Measurements from ENCODE around the gene SLC11A1.

The SLC11A1 gene, protein sequence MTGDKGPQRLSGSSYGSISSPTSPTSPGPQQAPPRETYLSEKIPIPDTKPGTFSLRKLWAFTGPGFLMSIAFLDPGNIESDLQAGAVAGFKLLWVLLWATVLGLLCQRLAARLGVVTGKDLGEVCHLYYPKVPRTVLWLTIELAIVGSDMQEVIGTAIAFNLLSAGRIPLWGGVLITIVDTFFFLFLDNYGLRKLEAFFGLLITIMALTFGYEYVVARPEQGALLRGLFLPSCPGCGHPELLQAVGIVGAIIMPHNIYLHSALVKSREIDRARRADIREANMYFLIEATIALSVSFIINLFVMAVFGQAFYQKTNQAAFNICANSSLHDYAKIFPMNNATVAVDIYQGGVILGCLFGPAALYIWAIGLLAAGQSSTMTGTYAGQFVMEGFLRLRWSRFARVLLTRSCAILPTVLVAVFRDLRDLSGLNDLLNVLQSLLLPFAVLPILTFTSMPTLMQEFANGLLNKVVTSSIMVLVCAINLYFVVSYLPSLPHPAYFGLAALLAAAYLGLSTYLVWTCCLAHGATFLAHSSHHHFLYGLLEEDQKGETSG

DNA sequence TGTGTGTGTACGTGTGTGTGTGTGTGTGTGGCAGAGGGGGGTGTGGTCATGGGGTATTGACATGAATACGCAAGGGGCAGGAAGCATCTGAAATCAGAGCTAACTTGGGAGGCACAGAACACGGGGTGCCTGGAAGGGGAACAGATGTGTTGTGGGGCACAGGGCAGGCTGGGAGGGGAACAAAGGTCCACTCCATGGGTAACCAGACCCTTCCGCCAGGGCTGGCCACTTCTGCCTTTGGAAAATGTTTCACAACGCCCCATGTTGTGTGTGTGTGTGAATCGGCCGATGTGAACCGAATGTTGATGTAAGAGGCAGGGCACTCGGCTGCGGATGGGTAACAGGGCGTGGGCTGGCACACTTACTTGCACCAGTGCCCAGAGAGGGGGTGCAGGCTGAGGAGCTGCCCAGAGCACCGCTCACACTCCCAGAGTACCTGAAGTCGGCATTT, at the start of gene SLC11A1:
TSS of gene SLC11A1 (plus strand) at position 358 of the 451 bp plus-strand sequence. CDS start 96 bp downstream, outside the sequence.
- DNase-seq (ENCODE audit: low spot score) = no peak

DNA sequence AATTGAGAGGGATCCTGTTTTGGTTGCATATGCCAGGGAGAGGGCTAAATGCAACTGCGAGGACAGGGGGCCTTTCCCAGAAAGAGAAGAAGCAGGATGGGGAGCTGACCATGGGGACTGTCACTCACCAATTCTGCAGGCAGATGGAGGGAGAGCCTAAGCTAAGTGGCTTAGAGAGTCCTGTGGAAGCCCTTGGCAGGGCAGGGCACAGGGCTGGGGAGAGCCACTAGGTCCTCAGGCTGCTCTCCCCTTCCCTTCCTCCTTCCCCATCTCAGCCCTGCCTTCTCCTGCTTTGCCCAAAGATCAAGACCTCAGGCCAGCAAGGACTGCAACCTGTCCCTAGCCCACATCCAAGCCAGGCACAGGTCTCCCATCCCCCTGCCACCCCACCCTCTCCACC, 49.8 kb upstream of the SLC11A1 start:
- no peak for DNase-seq (ENCODE audit: low spot score)

DNA sequence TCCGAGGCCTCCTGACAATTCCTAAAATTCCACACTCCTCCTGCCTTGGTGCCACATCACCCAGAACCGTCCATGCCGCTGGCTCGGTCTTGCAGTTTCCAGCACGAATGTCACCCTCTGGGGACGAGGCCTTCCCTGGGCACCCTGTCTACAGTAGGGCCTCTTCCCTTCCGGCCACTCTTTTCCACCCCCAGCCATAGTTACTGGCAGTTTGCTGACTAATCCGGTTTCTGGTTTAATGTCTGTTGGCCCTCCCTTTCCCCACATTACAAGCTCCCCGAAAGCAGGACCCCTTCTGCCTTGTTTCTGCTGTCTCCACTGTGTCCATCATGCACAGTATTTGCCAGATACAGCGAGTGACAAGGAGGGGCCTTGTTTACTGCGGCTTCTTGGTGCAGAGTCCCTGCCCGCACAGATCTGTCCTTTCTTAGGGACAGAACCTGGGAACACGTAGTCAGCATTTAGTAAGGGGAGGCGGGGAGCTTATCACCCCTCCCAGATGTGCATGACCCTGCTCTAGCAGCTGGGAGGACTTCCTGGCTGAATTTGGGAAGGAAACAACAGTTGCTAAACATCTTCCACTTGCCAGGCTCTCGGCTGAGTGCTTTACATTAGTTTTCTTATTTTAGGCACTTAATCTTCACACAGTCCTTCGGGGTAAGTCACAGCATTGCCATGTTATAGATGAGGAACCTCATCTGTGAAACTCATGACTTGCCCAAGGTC, 49.0 kb upstream of the SLC11A1 start:
- no peak for DNase-seq (ENCODE audit: low spot score)

DNA sequence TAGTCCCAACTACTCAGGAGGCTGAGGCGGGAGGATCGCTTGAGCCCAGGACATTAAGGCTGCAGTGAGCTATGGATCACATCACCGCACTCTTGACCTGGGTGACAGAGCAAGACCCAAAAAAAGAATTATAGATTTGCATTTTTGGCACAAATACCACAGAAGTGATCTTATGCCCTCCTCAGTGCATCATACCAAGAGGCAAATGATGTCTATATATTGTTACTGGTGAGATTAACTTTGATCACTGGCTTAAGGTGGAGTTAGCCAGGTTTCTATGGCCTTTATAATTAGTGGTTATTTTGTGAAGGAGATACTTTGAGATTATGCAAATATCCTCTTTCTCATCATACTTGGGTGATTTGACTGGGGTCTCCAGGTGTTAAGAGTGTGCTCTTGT, 47.5 kb upstream of the SLC11A1 start:
- DNase-seq (ENCODE audit: low spot score) = no peak

DNA sequence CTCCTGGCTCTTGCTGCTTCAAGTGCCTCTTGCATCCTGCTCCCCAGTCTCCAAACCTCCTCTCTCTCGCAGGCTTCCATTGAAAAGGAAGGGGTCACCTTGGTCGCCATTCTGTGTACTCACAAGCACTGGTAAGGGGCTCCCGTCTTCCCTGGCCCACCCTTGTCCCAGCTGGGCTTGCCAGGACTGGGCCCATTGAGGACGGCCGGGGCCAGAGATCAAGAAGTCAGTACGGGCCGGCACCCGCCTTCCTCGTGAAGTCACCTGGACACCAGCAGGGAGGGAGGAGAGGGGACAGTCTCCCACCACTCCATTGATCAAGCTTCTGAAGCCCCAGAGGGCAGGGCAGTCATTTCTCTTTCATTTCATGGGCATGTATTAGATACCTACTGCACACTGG, 41.4 kb upstream of the SLC11A1 start:
- DNase-seq (ENCODE audit: low spot score) = no peak

DNA sequence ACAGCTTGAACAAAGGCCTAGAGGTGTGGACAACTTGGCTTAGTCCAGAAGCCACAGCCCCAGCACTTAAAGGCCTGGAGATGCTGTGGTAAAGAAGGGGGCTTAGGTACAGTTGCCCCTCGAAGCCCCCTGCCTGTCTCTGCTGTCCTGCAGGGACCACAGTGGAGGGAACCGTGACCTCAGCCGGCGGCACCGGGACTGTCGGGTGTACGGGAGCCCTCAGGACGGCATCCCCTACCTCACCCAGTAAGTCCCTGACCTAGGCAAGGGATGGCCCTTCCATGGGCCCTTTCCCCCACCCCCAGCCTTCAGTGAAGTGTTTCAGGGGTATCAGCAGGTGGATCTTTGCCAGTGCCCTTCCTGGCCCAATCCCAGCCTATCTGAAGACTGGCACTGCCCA, 40.7 kb upstream of the SLC11A1 start:
- DNase-seq (ENCODE audit: low spot score) = no peak

DNA sequence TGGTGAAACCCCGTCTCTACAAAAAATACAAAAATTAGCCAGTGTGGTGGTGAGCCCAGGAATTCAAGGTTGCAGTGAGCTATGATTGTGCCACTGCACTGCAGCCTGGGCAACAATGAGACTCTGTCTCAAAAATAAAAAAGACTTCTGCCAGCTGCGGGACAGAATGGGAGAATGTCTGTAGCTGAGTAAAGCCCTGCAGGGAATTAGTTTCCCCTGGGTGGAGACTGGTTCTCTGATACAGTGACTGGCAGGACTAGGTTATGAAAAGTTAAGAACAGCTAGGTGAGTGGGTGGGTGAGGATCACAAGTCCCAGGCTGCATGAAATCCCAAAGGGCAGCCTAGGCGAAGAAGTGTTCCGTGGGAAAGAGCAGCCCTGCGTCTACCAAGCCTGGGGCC, 39.2 kb upstream of the SLC11A1 start:
- DNase-seq (ENCODE audit: low spot score) = no peak

DNA sequence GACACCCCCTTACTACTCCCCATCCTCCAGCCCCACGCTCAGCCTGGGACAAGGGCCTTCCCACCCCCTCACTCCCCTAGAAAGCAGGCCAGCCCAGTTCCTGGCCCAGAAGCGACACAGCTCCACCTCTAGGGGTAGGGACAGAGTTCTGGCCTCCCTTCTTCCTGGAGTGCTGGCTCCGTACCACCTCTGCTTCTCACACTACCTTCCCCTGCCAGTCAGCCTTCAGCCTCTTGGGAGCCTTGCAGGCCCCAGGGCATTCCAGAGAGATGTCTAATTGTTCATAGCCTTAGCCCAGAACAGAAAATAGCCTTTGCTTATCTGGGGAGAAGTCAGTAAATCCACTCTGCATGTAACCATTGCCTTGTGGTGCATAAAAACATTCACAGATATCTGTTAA, 38.5 kb upstream of the SLC11A1 start:
- no peak for DNase-seq (ENCODE audit: low spot score)

DNA sequence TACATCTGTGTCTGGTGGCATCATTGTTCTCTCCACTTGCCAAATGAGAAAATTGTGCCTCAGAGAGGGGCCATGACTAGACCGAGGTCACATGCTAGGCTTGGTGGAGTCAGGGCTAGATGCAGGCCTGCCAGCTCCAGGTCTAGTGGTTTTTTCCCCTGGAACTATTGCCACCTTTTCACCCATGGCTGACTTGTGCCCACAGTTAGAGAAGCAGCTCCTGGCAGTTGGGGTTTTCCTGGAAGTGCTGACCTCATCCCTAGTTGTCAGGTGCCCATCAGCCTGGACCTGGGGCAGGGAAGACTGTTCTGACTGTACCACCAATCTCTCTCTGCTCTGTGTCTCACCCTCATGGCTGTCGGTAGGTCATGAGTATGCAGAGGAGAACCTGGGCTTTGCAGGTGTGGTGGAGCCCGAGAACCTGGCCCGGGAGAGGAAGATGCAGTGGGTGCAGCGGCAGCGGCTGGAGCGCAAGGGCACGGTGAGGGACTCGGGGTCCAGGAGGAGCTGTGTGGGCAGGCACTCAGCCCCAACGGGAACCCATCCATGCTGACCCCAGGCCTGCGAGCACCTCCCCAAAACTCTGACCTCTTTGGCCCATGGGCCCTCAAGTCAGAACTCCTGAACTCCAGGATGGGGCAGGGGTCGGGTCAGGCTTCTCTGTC, 37.9 kb upstream of the SLC11A1 start:
- no peak for DNase-seq (ENCODE audit: low spot score)

DNA sequence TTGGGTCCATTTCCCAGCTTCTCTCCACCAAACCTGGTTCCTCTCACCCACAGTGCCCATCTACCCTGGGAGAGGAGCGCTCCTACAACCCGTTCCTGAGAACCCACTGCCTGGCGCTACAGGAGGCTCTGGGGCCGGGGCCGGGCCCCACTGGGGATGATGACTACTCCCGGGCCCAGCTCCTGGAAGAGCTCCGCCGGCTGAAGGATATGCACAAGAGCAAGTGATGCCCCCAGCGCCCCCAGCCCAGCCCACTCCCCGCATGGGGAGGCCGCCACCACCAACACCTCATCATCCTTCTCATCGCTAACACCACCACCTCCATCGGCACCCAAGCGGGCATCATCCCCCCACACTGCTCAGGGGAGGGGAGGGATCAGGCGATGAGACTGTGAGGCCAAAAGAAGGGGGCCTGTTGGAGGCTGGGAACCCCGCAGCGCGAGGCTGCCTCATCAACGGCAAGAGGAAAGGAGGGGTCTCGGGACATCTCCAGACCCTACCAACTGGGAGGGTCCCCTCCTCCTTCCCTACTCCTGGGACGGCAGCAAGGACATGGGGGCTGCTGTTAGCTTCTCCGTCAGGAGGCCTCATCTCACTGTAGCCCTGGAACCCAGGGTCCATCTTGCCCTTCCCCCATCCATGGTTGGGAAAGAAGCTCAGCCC, 37.2 kb upstream of the SLC11A1 start:
- no peak for DNase-seq (ENCODE audit: low spot score)

DNA sequence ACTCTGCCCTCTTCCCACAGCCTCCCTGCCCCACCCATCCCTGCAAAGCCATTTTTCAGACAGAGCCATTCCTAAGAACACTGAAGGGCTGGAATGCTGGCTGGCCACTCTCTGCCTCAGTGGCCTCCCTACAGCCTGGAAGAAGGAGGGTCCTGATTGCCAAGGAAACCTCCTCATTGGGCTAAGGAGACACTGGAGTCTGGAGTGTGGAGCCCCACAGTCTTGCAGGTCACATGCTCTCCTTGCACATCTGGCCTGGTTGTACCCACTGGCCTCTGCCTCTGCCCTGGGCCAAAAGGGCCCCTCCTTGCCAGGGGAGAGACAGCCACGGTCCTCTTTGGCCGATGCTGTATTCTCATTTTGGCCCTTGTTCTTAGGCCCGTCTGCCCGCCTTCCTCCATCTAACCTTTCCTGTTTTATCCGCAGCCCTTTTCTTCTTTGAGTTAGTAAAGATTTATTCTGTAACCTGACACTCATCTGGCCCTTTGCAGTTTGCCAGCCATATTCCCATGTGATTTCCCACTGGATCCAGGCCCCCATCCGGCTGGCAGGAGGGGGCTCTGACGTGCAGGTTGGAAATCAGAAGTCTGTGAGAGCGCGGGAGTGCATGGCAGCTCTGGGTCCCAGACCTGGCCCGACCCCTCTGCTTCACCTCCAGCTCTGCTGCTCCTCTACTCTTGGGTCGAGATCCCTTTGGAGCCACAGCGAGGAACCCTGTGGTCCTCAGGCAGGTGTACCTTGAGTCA, 36.4 kb upstream of the SLC11A1 start:
- DNase-seq (ENCODE audit: low spot score) = no peak

DNA sequence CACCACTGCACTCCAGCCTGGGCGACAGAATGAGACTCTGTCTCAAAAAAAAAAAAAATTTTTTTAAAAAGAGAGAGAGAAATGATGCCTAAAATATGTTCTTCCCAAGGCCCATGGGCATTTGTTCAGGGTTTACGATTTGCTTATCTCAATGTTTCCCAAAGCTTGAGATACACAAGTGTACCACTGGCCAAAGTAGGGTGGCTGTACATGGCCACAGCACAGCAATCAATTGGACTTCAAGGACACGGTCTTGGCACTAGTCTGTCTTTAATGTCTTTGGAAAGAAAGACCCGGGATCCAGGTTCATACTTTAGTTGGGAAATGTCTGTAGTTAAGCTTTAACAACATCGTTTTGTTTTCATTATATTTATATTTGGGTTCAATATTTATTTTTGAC, 34.9 kb upstream of the SLC11A1 start:
- DNase-seq (ENCODE audit: low spot score) = no peak

DNA sequence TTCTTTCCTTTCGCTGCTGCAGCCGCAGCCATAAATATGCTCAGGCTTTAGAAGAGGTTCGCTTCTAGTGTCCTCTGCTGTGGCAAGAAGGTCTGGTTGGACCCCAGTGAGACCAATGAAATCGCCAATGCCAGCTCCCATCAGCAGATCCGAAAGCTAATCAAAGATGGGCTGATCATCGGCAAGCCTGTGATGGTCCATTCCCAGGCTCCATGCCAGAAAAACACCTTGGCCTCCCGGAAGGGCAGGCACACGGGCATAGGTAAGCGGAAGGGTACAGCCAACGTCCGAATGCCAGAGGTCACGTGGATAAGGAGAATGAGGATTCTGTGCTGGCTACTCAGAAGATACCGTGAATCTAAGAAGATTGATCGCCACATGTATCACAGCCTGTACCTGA, 28.0 kb upstream of the SLC11A1 start:
- DNase-seq (ENCODE audit: low spot score) = no peak

DNA sequence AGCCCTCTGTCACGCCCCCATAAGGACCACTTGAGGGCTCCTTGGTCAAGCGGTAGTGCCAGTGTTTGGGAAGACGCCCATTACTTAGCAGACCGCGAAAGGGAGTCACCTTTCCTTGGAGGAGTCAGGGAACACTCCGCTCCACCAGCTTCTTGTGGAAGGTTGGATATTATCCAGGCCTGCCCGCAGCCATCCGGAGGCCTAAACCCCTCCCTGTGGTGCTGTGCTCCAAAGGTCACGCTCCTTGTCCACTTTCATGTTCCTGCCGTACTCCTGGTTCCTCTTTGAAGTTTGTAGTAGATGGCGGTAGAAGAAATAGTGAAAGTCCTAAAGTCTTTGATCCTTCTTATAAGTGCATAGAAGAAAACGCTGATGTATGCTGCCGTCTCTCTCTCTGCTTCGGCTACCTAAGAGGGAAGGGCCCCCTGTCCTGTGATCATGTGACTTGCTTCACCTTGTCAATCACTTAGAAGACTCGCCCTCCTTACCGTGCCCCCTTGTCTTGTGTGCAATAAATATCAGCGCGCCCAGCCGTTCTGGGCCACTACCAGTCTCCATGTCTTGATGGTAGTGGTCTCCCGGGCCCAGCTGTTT, 27.1 kb upstream of the SLC11A1 start:
- DNase-seq (ENCODE audit: low spot score) = no peak

DNA sequence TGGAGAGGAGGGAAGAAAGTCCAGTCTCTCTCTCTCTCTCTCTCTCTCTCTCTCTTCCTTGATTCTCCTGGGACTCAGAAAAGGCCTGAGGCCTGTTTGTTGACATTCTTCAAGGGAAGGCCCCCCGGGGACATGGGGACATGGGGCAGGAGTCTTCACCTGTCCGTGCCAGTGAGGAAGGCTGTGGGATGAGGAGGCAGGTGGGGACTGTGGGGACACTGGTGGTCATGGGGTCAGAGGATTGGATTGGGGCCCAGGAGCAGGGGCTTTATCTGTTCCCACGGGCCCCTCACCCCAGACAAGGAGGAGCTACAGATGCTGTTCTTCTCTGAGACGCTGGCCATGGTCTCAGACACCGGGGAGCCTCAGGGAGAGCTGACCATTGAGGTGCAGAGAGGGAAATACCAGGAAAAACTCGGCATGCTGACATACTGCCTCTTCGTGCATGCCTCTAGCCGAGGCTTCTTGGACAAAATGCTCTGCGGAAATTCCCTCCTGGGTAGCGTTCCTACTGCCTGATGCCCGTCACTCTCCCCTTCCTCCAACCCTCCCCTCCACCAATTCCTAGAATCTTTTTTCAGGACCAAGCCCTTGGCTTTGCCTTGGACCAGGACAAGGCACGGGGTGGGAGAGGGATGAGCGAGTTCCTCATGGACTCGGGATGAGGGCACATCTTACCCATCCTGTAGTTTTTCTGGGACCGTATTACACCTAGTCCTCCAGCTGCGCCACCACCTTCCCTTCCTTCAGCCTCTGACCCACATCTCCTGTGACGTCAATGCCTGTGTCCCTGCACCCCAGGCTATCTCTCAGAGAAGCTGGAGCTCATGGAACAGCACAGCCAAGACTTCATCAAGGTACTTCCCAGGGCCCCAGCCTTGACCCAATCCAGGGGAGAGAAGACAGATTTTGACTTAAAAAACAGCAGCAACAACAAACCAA, 24.6 kb upstream of the SLC11A1 start:
- no peak for DNase-seq (ENCODE audit: low spot score)

DNA sequence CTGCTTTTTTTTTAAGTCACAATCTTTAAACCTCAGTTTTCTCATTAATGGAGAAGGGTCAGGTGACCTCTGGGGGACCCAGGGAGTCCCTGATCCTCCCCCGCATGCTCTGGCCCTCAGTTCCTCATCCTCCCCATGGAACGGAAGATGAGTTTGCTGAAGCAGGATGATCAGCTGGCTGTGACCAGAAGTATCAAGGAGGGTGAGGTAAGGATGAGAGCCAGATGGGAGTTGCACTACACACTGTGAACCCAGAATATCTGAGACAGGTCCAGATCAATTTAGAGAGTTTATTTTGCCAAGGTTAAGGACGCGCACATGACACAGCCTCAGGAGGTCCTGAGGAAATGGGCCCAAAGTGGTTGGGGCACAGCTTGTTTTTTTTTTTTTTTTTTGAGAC, 21.6 kb upstream of the SLC11A1 start:
- DNase-seq (ENCODE audit: low spot score) = no peak

DNA sequence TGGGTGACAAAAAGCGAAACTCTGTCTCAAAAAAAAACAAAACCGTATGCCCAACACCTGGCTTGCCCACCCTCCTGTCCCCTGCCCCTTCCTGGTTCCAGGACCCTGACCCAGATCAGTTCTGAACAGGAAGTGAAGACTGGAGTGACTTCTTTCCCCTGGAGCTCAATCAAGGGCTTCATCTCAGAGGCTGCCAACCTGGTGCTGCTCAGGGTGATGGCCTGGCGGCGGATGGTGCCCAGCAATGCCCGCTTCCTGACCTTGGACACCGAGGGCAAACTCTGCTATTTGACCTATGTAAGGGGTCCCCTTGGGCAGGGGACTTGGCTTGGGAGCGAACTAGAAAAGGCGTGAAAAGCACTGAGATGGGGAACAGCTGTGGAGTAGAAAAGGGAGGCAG, 19.5 kb upstream of the SLC11A1 start:
- no peak for DNase-seq (ENCODE audit: low spot score)

DNA sequence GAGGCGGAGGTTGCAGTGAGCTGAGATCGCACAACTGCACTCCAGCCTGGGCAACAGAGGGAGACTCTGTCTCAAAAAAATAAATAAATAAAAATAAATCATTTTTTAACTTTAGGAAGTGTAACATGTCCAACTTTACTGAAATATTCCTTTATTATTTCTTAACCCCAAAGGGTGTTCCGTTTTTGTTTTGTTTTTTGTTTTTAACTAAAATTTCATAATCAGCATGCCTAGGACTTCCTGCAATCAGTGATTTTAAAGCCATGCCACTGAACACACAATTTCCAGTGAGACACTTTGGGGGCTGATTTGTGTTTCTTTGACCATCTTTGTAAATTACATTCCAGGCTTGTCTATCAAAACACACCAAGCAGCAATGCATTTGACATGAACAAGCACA, 18.3 kb upstream of the SLC11A1 start:
- DNase-seq (ENCODE audit: low spot score) = no peak

DNA sequence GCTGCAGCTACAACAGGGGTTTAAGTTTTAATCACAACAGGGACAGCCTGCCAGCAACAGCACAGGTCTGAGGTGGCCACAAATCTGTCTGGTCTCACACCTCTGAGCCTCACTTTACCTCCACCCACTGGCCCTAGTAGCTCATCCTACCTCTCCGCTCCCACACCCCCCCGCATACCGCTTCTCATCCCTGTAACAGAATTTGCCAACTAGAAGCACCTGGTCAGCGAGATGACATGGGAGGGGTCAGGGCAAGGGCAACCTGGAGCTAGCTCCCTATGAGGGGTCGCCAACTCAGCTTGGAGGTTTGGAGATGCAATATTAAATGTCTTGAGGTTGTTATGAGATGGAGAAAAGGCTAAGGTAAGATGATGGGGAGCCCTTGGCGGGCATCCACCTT, 17.9 kb upstream of the SLC11A1 start:
- DNase-seq (ENCODE audit: low spot score) = no peak

All from CD4-positive, alpha-beta T cell treated with Interleukin-6 at 100 ng/mL for 8 hours (primary cell).